ENCODE results near the gene ALDH1A2. TPM values are rescaled to one million over a fixed set of nuclear protein-coding genes. Genes with fewer than 3 reads are reported as not detected.
"Not testable (repeated sequence)": the region's sequence is repeated elsewhere in the genome, so short reads cannot be mapped to it uniquely, and the experiment has no call there.

The ALDH1A2 gene
- total RNA-seq, 1 donor from 2014 or later = 7.1 TPM

- intact Hi-C loops (cut with DNase I) = no loop called here
- ATAC-seq = no peak
- DNase-seq (ENCODE audit: low spot score) = no peak
These were observed 19.0 kb downstream of the ALDH1A2 start for GRCh38 chr15:58046467-58046866.

GRCh38 chr15:58045376-58045775 is 20.1 kb downstream of the ALDH1A2 start:
- DNase-seq (ENCODE audit: low spot score); intact Hi-C loops (cut with DNase I); ATAC-seq: not testable (repeated sequence)

- ATAC-seq (no peak), DNase-seq (ENCODE audit: low spot score) (no peak)
- intact Hi-C loops (cut with DNase I) = no loop called here
These were observed 21.0 kb downstream of the ALDH1A2 start for GRCh38 chr15:58044551-58044950.

GRCh38 chr15:58043192-58043903 is 22.2 kb downstream of the ALDH1A2 start:
- intact Hi-C loops (cut with DNase I) = no loop called here
- ATAC-seq = no peak
- peak; percentile 63 for DNase-seq (ENCODE audit: low spot score)

GRCh38 chr15:58042006-58042405 is 23.5 kb downstream of the ALDH1A2 start:
- DNase-seq (ENCODE audit: low spot score) (no peak), ATAC-seq (no peak)
- intact Hi-C loops (cut with DNase I) = no loop called here

- no peak for DNase-seq (ENCODE audit: low spot score)
- no peak for ATAC-seq
- intact Hi-C loops (cut with DNase I) = no loop called here
These were observed 25.4 kb downstream of the ALDH1A2 start for GRCh38 chr15:58040150-58040549.

- intact Hi-C loops (cut with DNase I) = loop anchor here (5.0 kb wide), 1 partner anchor 1123 kb away; no protein-coding TSS in a partner anchor
- no peak for ATAC-seq
- DNase-seq (ENCODE audit: low spot score) = no peak
These were observed 26.2 kb downstream of the ALDH1A2 start for GRCh38 chr15:58039079-58040035.

- no peak for ATAC-seq
- no peak for DNase-seq (ENCODE audit: low spot score)
- intact Hi-C loops (cut with DNase I) = loop anchor here (5.0 kb wide), 1 partner anchor 1124 kb away; no protein-coding TSS in a partner anchor
These were observed 27.0 kb downstream of the ALDH1A2 start for GRCh38 chr15:58038426-58039078.

- intact Hi-C loops (cut with DNase I) = loop anchor here (5.0 kb wide), 1 partner anchor 1124 kb away; no protein-coding TSS in a partner anchor
- DNase-seq (ENCODE audit: low spot score) (no peak), ATAC-seq (no peak)
These were observed 27.7 kb downstream of the ALDH1A2 start for GRCh38 chr15:58037723-58038301.

GRCh38 chr15:58036579-58036978 is 28.9 kb downstream of the ALDH1A2 start:
- DNase-seq (ENCODE audit: low spot score) (no peak), ATAC-seq (no peak)
- intact Hi-C loops (cut with DNase I) = loop anchor here (5.0 kb wide), 1 partner anchor 1126 kb away; no protein-coding TSS in a partner anchor

GRCh38 chr15:58028392-58028791 is 37.1 kb downstream of the ALDH1A2 start:
- ATAC-seq; DNase-seq (ENCODE audit: low spot score); intact Hi-C loops (cut with DNase I): not testable (repeated sequence)

- intact Hi-C loops (cut with DNase I) = no loop called here
- ATAC-seq = no peak
- DNase-seq (ENCODE audit: low spot score) = no peak
These were observed 39.0 kb downstream of the ALDH1A2 start for GRCh38 chr15:58026552-58026951.

GRCh38 chr15:58026051-58026450 is 39.5 kb downstream of the ALDH1A2 start:
- DNase-seq (ENCODE audit: low spot score) (no peak), ATAC-seq (no peak)
- intact Hi-C loops (cut with DNase I) = no loop called here

- ATAC-seq = no peak
- intact Hi-C loops (cut with DNase I) = no loop called here
These were observed 43.9 kb downstream of the ALDH1A2 start for GRCh38 chr15:58021332-58022230.

GRCh38 chr15:58019503-58020376 is 45.8 kb downstream of the ALDH1A2 start:
- ATAC-seq (no peak), DNase-seq (ENCODE audit: low spot score) (no peak)
- intact Hi-C loops (cut with DNase I) = no loop called here

More at GRCh38 chr15:58021332-58022230, 43.9 kb downstream of the ALDH1A2 start:
- no peak for DNase-seq (ENCODE audit: low spot score)

GRCh38 chr15:58017869-58018268 is 47.6 kb downstream of the ALDH1A2 start:
- no peak for DNase-seq (ENCODE audit: low spot score)
- ATAC-seq = no peak
- intact Hi-C loops (cut with DNase I) = no loop called here

GRCh38 chr15:58016581-58017175 is 48.8 kb downstream of the ALDH1A2 start:
- DNase-seq (ENCODE audit: low spot score) (no peak), ATAC-seq (no peak)
- intact Hi-C loops (cut with DNase I) = no loop called here

All from sciatic nerve (tissue), 2 donors.